ENCODE results near the gene AIM2.

The AIM2 gene

DNA sequence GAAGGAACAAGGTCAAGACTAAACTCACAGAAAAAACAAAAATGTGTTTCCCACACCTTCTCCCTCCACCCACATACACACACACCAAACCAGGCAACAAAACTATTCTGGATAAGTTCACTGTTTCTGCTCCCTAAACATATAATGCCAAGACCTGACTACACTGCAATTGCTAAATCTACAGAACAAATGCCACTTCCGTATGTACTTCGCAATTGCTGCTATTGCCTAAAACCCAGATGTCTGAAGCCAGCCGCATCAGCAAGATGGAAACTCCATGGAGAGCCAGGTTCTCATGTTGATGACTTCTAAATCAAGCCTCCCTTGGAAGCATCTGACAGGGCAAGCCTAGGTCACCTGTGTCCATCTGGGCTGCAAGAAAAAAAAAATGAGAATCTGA is 8.3 kb upstream of the AIM2 start:
- Histone ChIP-seq H3K36me3 (no peaks in the 10 kb centered on the region), H3K4me3 (no peak overlapping the region), H3K27me3 (no peaks in the 10 kb centered on the region), H3K9me3 (replicated peaks in 1 of 11) (no peaks in the 10 kb centered on the region), H3K4me2 (peak overlapping the region in 8 of 11 experiments; percentile 54 to 81 (median 72); a peak in 16 of 22 replicates), H3K4me1 (peaks cover 7 to 78% (median 52%) of the 10 kb centered on the region in 10 experiments; a peak in 18 of 20 replicates), H4K20me1 (no peaks in the 10 kb centered on the region), H3K9ac (no peak overlapping the region; a peak in 1 of 22 replicates), H3K27ac (peak overlapping the region in 7 of 11 experiments; percentile 45 to 72 (median 53); a peak in 10 of 22 replicates)
- no peak for TF ChIP-seq Cebpa-rat (IDR thresholded peaks at IDR 0.05)

DNA sequence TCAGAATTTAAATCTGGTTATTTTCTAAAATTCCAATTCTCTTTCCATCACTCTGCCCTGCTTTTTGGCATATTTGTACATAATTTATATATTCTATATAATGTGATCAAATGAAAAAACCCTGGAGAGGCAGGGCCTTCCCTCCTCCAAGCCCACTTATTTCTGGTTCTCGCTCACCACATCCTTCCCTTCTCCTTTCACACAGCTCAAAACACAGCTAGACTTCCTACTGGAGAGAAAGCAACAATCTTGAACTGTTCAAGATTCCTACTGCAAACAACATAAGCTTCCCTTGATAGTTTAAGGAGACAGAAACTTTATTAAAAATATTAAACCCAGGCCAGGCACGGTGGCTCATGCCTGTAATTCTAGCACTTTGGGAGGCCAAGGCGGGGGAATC is 7.6 kb upstream of the AIM2 start:
- peaks cover 7 to 71% (median 47%) of the 10 kb centered on the region in 10 experiments; a peak in 18 of 20 replicates for H3K4me1 ChIP-seq
- H3K4me2 ChIP-seq, result peak overlapping the region; percentile 31 to 81 (median 64); a peak in 21 of 22 replicates
- peak overlapping the region in 3 of 11 experiments; percentile 1 to 34 (median 10); a peak in 2 of 22 replicates for H3K9ac ChIP-seq
- H3K9me3 ChIP-seq (replicated peaks in 1 of 11), result no peaks in the 10 kb centered on the region
- no peak overlapping the region for H3K4me3 ChIP-seq
- H3K27ac ChIP-seq, result peak overlapping the region in 7 of 11 experiments; percentile 45 to 72 (median 53); a peak in 13 of 22 replicates
- no peak for TF ChIP-seq Cebpa-rat (IDR thresholded peaks at IDR 0.05)
- H3K36me3 ChIP-seq, result no peaks in the 10 kb centered on the region
- no peaks in the 10 kb centered on the region for H3K27me3 ChIP-seq
- no peaks in the 10 kb centered on the region for H4K20me1 ChIP-seq

DNA sequence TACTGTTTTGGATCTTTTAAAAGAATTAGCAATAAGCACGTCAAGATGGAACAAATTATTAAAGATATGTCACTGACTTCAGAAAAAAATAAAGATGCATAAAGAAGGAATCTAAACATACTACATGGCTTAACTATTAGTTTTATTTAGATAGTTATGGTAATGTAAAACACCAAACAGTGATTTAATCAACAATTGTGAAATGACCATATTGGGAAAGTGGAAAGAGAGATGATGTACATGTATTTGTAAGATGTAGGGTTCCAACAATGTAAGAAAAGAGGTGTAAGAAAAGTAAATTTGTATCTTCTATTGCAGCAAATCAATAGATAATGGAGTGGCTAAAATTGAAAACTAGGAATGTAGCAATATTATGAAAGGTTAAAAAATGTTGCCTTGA is 6.4 kb upstream of the AIM2 start:
- Histone ChIP-seq H3K4me2 (no peak overlapping the region), H3K36me3 (no peaks in the 10 kb centered on the region), H3K4me1 (peaks cover 7 to 59% (median 37%) of the 10 kb centered on the region in 10 experiments; a peak in 18 of 20 replicates), H3K9ac (no peak overlapping the region), H4K20me1 (no peaks in the 10 kb centered on the region), H3K27ac (no peak overlapping the region), H3K4me3 (no peak overlapping the region), H3K9me3 (replicated peaks in 1 of 11) (no peaks in the 10 kb centered on the region), H3K27me3 (no peaks in the 10 kb centered on the region)
- no peak for TF ChIP-seq Cebpa-rat (IDR thresholded peaks at IDR 0.05)

DNA sequence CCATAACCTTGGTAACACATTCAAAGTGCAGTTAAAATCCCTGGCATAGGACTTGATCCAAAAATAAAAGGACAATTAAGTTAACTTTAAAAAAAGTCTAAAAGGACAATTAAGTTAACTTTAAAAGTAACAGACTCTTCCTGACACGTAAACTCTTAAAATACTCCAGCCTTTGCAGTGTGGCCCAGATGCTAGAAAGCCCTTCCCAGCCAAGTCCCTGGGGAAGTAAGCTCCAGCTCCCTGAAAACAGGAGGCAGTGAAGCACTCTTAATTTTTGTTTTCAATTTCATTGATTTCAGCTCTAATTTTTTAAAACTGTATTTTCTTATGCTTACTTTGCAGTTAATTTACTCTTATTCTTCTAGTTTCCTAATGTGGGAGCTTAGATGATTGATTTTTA is 5.1 kb upstream of the AIM2 start:
- Histone ChIP-seq H3K4me2 (peak overlapping the region in 10 of 11 experiments; percentile 10 to 51 (median 20); a peak in 13 of 22 replicates), H3K27ac (no peak overlapping the region), H3K4me1 (peaks cover 7 to 56% (median 37%) of the 10 kb centered on the region in 10 experiments; a peak in 18 of 20 replicates), H3K4me3 (no peak overlapping the region), H3K36me3 (no peaks in the 10 kb centered on the region), H3K9me3 (replicated peaks in 1 of 11) (no peaks in the 10 kb centered on the region), H3K27me3 (no peaks in the 10 kb centered on the region), H4K20me1 (no peaks in the 10 kb centered on the region), H3K9ac (no peak overlapping the region)
- TF ChIP-seq Cebpa-rat (IDR thresholded peaks at IDR 0.05), result no peak

DNA sequence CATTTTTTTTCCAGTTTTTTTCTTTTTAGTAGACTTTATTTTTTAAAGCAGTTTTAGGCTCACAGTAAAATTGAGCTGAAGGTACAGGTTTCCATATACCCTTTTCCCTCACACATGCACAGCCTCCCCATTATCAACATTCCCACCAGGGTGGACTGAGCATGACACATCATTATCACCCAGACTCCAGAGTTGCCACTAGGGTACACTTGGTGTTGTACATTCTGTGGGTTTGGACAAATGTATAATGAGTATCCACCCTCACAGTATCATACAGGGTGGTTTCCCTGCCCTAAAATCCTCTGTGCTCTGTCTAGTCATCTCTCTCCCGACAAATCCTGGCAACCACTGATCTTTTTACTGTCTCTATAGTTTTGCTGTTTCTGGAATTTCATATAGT is 3.0 kb upstream of the AIM2 start:
- Histone ChIP-seq H3K27ac (no peak overlapping the region), H3K4me2 (no peak overlapping the region), H3K36me3 (no peaks in the 10 kb centered on the region), H3K9ac (no peak overlapping the region), H3K4me1 (peaks cover 7 to 41% (median 23%) of the 10 kb centered on the region in 10 experiments; a peak in 18 of 20 replicates), H4K20me1 (no peaks in the 10 kb centered on the region), H3K9me3 (replicated peaks in 1 of 11) (no peaks in the 10 kb centered on the region), H3K4me3 (no peak overlapping the region), H3K27me3 (no peaks in the 10 kb centered on the region)
- TF ChIP-seq Cebpa-rat (IDR thresholded peaks at IDR 0.05), result no peak

DNA sequence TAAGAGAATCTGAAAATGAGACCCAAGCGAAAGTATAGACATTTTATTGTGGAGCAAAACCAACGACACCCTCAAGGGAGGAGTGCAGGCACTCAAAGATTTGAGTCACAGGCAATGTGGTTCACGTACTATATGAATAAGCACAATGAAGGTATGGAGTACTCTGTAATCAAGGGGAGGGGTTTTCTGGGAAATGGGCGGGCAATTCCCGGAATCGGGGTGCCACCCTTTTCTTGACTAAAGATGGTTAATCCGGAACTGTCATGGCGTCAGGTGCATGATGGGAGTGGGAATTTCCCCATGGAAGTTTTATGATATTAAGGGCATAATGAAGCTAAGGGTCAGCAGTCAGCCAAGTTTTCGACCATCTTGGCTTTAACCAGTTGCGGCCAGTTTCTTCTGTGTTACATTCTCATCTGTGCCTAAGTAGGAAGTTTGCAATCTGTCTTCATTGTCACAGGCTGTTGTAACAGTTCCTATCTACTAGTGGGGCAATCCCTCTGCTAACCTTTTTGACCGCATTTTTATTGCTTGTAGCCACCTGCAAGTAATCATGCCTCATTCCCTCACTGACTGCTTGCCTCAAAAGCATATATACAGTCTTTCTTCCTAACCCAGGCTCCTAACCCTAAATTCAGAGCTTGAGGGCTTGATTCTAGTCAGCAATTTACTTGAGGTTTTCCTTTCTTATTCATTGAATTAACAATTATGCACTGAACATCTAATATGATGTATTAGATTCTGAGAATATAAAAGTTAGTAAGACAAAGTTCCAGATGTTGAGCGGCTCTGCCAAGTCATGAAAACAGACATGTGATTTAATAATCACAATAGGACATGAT is 775 bp upstream of the AIM2 start:
- Histone ChIP-seq H3K4me3 (no peak overlapping the region), H3K4me2 (peak overlapping the region in 5 of 11 experiments; percentile 15 to 40 (median 35); a peak in 8 of 22 replicates), H3K27me3 (no peaks in the 10 kb centered on the region), H3K27ac (peak overlapping the region in 2 of 11 experiments; percentile 33 to 46; a peak in 4 of 22 replicates), H3K9me3 (replicated peaks in 1 of 11) (no peaks in the 10 kb centered on the region), H3K9ac (no peak overlapping the region), H3K36me3 (no peaks in the 10 kb centered on the region), H4K20me1 (no peaks in the 10 kb centered on the region), H3K4me1 (peaks cover 0 to 30% (median 13%) of the 10 kb centered on the region in 10 experiments; a peak in 17 of 20 replicates)
- TF ChIP-seq Cebpa-rat (IDR thresholded peaks at IDR 0.05), result no peak

DNA sequence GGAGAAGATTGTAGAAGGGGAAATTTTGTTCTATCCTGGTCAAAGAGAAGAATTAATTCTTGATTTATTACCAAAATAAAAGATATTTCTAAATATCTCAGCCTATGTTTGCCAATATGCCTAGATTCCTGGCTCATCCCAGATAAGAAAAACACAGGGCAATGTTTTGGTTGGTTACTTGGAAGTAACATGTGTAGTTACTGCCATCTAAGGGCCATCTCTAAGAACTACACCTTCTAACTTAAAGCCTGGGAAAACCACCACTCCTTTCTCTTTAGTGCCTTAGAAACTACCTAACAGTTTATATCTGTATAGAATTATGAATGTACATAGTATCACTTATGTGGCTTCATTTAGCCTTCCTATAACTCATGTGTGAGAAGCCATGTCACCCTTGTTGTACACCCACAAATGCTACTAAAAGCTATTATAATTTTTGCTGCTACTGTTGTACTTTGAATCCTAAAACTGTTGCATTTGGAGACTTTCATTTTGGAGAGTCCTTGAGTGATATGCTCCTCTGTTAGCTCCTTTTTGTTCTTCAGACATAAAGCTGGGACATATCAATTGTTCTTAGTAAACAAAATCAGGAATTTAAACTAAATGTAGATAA is 4.5 kb downstream of the AIM2 start:
- H3K4me3 ChIP-seq, result no peak overlapping the region

DNA sequence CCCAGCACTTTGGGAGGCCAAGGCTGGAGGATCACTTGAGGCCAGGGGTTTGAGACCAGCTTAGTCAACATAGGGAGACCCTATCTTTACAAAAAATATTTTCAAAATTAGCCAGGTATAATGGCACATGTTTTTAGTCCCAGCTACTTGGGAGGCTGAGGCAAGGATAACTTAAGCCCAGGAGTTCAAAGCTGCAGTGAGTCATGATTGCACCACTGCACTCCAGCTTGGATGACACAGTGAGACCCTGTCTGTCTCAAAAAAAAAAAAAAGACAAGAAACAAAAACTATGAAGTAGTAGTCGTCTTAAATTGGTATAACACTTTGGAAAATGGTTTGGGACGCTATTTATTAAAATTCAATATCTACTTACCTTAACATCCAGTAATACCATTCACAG is 7.7 kb downstream of the AIM2 start:
- H3K27ac ChIP-seq, result peak overlapping the region; percentile 54 to 89 (median 81); a peak in 20 of 22 replicates
- H3K9ac ChIP-seq, result peak overlapping the region; percentile 6 to 78 (median 72); a peak in 14 of 22 replicates
- TF ChIP-seq Cebpa-rat (IDR thresholded peaks at IDR 0.05), result peak in 2 of 11 experiments; percentile 10 to 40; a peak in 2 of 22 replicates
- no peaks in the 10 kb centered on the region for H4K20me1 ChIP-seq
- H3K27me3 ChIP-seq, result no peaks in the 10 kb centered on the region
- H3K9me3 ChIP-seq (replicated peaks in 1 of 11), result peaks cover 0 to 19% (median 7%) of the 10 kb centered on the region in 11 experiments; a peak in 11 of 22 replicates
- H3K4me3 ChIP-seq, result no peak overlapping the region
- H3K4me1 ChIP-seq, result peaks cover 19 to 60% (median 41%) of the 10 kb centered on the region in 10 experiments
- peak overlapping the region; percentile 74 to 89 (median 82) for H3K4me2 ChIP-seq
- H3K36me3 ChIP-seq, result no peaks in the 10 kb centered on the region

More for the DNA sequence above, 4.5 kb downstream of the AIM2 start:
- TF ChIP-seq Cebpa-rat (IDR thresholded peaks at IDR 0.05), result no peak
- Histone ChIP-seq H3K27ac (peak overlapping the region in 4 of 11 experiments; percentile 24 to 36 (median 27); a peak in 4 of 22 replicates), H3K27me3 (no peaks in the 10 kb centered on the region), H3K9ac (no peak overlapping the region), H3K4me2 (no peak overlapping the region), H3K9me3 (replicated peaks in 1 of 11) (no peaks in the 10 kb centered on the region), H4K20me1 (no peaks in the 10 kb centered on the region), H3K36me3 (no peaks in the 10 kb centered on the region), H3K4me1 (peaks cover 19 to 58% (median 41%) of the 10 kb centered on the region in 10 experiments)
